ENCODE measurements around the gene ALPP. TPM values are rescaled to one million over a fixed set of nuclear protein-coding genes. Genes with fewer than 3 reads are reported as not detected.
A peak's percentile ranks its signal among the peaks of the same experiment; 100 is the strongest.

The ALPP gene
- total RNA-seq, 1 donor from 2014 or later: not detected

DNA sequence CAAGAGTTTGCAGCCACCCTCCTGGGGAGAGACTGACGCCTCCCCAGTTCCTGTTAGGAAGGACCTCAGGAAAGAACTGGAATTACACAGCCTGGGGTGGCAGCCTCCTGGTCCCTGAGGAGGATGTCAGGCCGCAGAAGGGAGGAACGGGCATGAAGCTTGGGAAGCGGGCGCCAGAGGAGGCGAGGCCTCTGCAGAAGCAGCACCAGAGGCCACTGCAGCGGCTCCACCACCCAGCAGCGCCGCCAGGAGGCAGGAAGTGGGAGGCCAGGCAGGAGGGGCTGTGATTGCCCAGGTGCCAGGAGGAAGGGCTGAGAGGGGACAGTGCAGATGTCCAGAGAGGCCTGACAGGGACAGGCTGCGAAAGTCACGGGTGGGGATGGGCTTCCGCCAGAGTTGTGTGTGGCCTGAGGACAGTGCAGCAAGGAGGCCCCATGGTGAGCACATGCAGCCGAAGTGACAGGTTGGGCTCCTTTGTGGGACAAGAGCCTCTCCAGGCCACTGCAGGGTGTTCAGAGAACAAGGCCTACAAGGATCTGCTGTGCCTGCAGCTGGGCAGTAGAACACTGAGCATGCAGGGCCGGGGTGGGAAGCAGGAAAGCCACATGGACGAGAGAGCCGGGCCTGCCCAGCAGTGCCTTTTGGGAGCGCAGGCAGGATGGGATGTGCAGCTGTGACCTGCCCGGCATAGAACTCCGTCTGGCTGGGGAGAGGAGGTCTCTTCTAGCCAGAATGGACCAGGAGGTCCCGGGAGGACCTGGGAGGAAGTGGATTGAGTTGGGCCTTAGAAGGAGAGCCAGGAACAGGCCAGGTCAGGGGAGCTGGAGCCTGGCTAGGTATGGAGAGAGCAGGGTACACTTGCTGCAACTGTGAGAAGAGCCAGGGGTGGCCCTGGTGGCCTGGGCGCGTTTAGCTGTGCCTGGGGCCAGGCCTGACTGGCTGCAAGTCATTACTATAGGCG, 39.1 kb upstream of the ALPP start:
- Histone ChIP-seq H3K27me3 (no peaks in the 10 kb centered on the region), H3K9me3 (ENCODE audit: low read depth) (no peaks in the 10 kb centered on the region), H3K36me3 (no peaks in the 10 kb centered on the region), H3K4me1 (no peaks in the 10 kb centered on the region), H3K9ac (no peak overlapping the region), H3F3A (ENCODE audit: low read depth) (no peaks in the 10 kb centered on the region), H2AFZ (replicated peaks) (no peak overlapping the region), H4K20me1 (ENCODE audit: low read depth) (no peaks in the 10 kb centered on the region), H3K4me2 (no peak overlapping the region), H3K4me3 (no peak overlapping the region), H3K27ac (no peak overlapping the region), H3K79me2 (ENCODE audit: low read depth) (no peaks in the 10 kb centered on the region)
- no peak overlapping the region for H3K4me3 Mint-ChIP-seq
- TF ChIP-seq, protein P1, sequence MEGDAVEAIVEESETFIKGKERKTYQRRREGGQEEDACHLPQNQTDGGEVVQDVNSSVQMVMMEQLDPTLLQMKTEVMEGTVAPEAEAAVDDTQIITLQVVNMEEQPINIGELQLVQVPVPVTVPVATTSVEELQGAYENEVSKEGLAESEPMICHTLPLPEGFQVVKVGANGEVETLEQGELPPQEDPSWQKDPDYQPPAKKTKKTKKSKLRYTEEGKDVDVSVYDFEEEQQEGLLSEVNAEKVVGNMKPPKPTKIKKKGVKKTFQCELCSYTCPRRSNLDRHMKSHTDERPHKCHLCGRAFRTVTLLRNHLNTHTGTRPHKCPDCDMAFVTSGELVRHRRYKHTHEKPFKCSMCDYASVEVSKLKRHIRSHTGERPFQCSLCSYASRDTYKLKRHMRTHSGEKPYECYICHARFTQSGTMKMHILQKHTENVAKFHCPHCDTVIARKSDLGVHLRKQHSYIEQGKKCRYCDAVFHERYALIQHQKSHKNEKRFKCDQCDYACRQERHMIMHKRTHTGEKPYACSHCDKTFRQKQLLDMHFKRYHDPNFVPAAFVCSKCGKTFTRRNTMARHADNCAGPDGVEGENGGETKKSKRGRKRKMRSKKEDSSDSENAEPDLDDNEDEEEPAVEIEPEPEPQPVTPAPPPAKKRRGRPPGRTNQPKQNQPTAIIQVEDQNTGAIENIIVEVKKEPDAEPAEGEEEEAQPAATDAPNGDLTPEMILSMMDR (IDR thresholded peaks at IDR 0.05): no peak
- no peak for TF ChIP-seq EZH2phosphoT487 (IDR thresholded peaks at IDR 0.05)
- TF ChIP-seq EZH2 (IDR thresholded peaks at IDR 0.05): no peak
- no peak for DNase-seq (ENCODE audit: low spot score)
- H3K36me3 Mint-ChIP-seq: peaks cover 8% of the 10 kb centered on the region
- peak overlapping the region; percentile 34 for H3K27ac Mint-ChIP-seq
- H3K4me1 Mint-ChIP-seq: peaks cover 5% of the 10 kb centered on the region
- peaks cover 9% of the 10 kb centered on the region for H3K27me3 Mint-ChIP-seq (ENCODE audit: insufficient read depth, low read depth)
- no peaks in the 10 kb centered on the region for H3K9me3 Mint-ChIP-seq

DNA sequence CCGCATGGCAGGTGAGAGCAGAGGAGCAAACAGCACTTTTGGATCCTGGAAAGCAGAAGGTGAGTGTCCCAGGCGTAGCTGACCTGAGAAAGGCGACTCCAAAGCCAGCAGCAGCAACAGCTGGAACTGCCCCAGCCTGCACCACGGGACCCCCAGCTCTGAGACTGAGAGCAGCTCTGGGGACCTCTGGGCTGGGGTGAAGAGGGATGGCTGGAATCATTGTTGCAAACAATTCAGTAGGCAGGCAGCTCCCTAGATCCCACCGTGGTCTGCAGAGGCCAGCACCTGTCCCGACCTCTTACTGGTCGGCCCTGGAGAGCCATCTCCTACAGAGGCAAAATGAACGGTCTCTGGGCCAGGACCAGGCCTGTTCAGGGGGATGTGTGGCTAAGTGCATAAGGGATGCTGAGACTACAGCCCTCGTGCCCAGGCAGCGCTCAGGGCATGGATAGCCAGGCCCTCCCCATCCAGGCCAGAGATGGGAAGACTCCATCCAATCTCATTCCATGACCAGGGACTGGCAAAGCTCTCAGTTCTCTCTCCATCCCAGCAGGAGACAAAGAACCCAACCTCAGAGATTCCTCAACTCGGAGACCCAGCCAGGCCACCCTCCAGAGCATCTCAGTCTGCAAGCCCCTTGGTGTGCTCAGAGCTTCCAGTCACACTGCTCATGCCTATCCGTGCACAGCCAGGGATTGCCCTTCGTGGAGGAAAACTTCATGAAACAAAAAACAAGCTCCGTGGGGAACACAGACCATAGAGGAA, 38.2 kb upstream of the ALPP start:
- Mint-ChIP-seq H3K9me3 (no peaks in the 10 kb centered on the region), H3K36me3 (peaks cover 8% of the 10 kb centered on the region), H3K27ac (no peak overlapping the region), H3K4me1 (peaks cover 5% of the 10 kb centered on the region), H3K27me3 (ENCODE audit: insufficient read depth, low read depth) (peaks cover 9% of the 10 kb centered on the region), H3K4me3 (no peak overlapping the region)
- no peak for DNase-seq (ENCODE audit: low spot score)
- H3K27ac ChIP-seq: no peak overlapping the region
- no peaks in the 10 kb centered on the region for H4K20me1 ChIP-seq (ENCODE audit: low read depth)
- no peaks in the 10 kb centered on the region for H3K9me3 ChIP-seq (ENCODE audit: low read depth)
- no peaks in the 10 kb centered on the region for H3K79me2 ChIP-seq (ENCODE audit: low read depth)
- H3K4me1 ChIP-seq: no peaks in the 10 kb centered on the region
- no peak for TF ChIP-seq EZH2 (IDR thresholded peaks at IDR 0.05)
- no peak for TF ChIP-seq EZH2phosphoT487 (IDR thresholded peaks at IDR 0.05)
- TF ChIP-seq, protein P1 (IDR thresholded peaks at IDR 0.05): no peak
- no peaks in the 10 kb centered on the region for H3K36me3 ChIP-seq
- H2AFZ ChIP-seq (replicated peaks): no peak overlapping the region
- H3F3A ChIP-seq (ENCODE audit: low read depth): no peaks in the 10 kb centered on the region
- no peak overlapping the region for H3K9ac ChIP-seq
- no peak overlapping the region for H3K4me3 ChIP-seq
- no peak overlapping the region for H3K4me2 ChIP-seq
- H3K27me3 ChIP-seq: no peaks in the 10 kb centered on the region

DNA sequence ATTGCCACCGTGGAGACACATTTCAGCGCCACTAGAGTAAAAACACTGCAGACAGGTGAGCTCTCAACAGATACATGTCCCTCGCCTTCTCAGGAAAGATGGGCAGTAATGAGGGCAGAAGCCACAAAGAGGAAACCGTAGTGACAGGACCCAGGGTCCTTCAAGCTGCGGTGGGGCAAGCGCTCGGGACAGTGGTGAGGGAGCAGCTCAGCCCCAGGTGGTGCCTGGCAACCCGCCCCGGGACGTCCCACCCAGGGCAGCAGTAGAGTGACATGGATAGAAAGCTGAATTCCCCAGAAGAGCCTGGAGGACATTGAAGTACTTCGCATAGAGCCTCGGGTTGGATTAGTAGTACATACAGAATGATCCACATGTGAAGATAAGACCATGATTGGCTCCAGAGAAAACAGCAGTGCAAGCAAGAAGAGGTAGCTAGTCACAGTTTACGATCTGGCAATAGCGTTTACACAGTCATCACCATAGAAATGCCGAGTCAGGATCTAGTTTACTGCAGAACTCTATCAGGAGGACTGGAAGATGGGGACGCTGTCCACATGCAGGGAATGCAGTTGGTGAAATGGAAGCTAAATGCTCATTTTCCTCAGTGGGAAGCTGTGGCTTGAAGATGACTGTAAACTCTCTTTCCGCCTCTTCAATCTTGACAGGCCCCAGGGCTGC, 37.4 kb upstream of the ALPP start:
- Histone ChIP-seq H3K9me3 (ENCODE audit: low read depth) (no peaks in the 10 kb centered on the region), H3K36me3 (no peaks in the 10 kb centered on the region), H4K20me1 (ENCODE audit: low read depth) (no peaks in the 10 kb centered on the region), H3K4me3 (no peak overlapping the region), H3F3A (ENCODE audit: low read depth) (no peaks in the 10 kb centered on the region), H3K27ac (no peak overlapping the region), H3K4me2 (no peak overlapping the region), H3K27me3 (no peaks in the 10 kb centered on the region), H3K9ac (no peak overlapping the region), H2AFZ (replicated peaks) (no peak overlapping the region), H3K4me1 (no peaks in the 10 kb centered on the region), H3K79me2 (ENCODE audit: low read depth) (no peaks in the 10 kb centered on the region)
- no peak overlapping the region for H3K27ac Mint-ChIP-seq
- no peak overlapping the region for H3K4me3 Mint-ChIP-seq
- peaks cover 9% of the 10 kb centered on the region for H3K27me3 Mint-ChIP-seq (ENCODE audit: insufficient read depth, low read depth)
- DNase-seq (ENCODE audit: low spot score): no peak
- peaks cover 5% of the 10 kb centered on the region for H3K4me1 Mint-ChIP-seq
- H3K36me3 Mint-ChIP-seq: peaks cover 8% of the 10 kb centered on the region
- H3K9me3 Mint-ChIP-seq: no peaks in the 10 kb centered on the region
- no peak for TF ChIP-seq EZH2 (IDR thresholded peaks at IDR 0.05)
- no peak for TF ChIP-seq EZH2phosphoT487 (IDR thresholded peaks at IDR 0.05)
- TF ChIP-seq, protein P1 (IDR thresholded peaks at IDR 0.05): no peak

Measured in neural progenitor cell (in vitro differentiated cells).